Hematopoietic multipotent progenitor cell (in vitro differentiated cells): ENCODE measurements around the gene IGSF3. TPM values are rescaled to one million over a fixed set of nuclear protein-coding genes. Genes with fewer than 3 reads are reported as not detected.
A peak's percentile ranks its signal among the peaks of the same experiment; 100 is the strongest.

Experiments
- DNase-seq, 3 donors: peaks; one replicate each; pipeline ENCODE4 v3.0.0-alpha.2; 2011 to 2015; ENCODE audit warnings: low read depth in 2 of 3, low spot score in 2 of 3
- total RNA-seq: library from RNA; depleted of rRNA; stranded (reverse); fragments of >200 nt; gene quantifications from one replicate; pipeline ENCODE4 v1.2.3, GENCODE V29; 2012

Gene IGSF3
- total RNA-seq, 1 donor, result 0.27 TPM

DNA sequence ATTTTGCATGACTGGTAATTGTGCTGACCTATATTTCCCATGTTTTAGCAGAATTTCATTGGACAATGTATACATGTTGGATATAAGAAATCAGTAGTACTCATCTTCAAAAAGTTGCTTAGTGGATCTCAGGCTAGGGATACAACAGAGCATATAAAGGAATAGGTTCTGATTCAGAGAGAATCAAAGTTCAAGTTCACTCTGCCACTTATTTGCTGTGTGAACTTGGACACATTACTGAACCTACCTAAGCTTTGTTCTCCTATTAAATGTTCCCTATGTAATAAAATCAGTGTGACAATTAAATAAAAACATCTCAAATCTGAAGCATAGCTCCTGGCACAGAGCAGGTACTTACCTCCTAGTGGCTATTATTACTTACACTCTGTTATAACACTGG is 106.0 kb downstream of the IGSF3 start:
- DNase-seq, result no peak

DNA sequence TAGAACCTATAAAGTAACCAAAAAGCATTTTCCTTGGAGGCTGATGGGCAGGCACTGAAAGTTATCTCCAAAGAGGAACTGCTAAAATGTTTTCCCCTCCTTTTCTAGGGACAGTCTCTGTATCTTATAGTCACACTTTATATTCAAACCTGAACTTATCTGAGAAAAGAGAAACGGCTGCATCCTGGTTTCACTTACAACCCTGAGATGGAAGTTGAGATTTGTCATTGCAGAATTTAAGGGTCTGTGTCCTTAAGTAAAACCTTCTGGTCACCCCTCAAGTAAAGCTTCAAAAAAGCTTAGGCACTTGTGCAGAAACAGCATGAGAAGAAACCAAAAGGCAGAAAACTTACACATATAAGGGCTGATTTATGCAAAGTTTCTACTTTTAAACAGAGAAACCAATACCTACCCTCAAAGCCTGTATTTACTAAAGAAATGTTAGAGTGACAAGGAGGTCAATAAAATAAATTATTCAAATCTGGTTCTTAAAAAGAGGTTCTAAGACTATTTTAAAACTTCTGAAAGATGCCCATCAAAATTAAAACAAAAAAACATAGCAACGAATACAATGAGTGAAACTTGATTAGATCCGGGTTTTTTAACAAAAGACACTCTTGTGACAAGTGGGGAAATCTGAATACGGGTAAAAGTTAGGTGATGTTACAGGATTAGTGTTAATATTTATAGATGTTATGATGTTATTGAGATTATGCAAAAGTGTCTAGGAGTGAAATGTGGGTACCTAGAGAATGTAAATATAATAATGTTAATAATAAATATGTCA is 106.6 kb downstream of the IGSF3 start:
- DNase-seq, result peak in 2 of 3 donors; percentile 37 to 79

DNA sequence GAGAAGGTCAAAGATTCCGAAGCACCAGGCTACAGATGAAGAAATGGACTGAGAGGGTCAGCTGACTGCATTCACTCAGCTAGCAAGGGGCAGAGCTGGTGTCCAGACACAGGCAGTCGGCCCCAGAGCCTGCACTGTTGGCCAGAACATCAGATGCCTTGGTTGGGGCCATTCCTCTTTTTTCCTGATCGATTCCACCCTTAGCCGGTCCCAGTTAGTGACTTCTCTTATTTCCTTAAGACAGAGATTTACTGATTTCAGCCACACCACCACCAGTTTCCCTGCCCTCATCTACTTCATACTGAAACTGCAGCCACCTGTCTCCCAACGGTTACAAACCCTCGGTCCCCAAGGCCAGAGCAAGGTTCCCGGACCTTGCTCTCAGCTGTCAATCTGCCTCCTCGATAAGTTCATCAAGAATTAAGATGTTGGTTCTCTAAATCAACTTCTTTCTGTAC is 108.2 kb downstream of the IGSF3 start:
- no peak for DNase-seq

DNA sequence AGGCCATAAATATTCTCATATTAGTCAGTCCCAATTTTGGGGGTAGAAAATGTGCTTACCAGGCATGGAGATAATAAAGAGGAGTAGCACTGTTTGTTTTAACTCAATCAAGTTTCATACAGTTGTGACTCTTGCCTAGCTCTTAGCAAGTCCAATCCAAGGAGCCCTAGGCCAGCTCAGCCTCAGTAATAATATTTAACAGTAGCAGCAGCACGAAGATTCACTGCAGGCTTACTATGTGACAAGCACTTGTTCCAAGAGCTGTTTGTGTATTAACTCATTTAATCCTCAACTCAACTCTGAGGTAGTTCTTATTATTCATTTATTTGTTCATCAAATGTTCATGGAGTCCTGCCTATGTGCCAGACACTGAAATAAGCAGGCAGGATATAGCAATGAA is 109.0 kb downstream of the IGSF3 start:
- no peak for DNase-seq

DNA sequence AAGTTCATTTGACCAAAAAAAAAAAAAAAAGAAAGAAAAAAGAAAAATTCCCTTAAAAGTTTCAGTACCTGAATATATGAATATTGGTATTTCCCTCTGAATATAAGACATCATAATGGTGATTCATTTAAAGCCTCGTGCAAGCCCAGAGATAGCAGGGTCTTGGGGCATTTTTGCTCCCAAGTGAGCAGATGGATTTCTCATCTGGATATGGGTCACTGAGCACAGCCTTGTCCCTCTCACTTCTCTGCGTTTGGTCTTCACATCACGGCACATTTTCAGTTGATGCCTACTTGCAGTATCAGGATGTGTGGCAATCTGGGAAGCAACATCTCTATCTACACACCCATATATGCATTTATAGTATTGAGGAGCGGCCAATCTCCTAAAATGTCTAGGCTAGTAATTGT is 109.4 kb downstream of the IGSF3 start:
- no peak for DNase-seq

DNA sequence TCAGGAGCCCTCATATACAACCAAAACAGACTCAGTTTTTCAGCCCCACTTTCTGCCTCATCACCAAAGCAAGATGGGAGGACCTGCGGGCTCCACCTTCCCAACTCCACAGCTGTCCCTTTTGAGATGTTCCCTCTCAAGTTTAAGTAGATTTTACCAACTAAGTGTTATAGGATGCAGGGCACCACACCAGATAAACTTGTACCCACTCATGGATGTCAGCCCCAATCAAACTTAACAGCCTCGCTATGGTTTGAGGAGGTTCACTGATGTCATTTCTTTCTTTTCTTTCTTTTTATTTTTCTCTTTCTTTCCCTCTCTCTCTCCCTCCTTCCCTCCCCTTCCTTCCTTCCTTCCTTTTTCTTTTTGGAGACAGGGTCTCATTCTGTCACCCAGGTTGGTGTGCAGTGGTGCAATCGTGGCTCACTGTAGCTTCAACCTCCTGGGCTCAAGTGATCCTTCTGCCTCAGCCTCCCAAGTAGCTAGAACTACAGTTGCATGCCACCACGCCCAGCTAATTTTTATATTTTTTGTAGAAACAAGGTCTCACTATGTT is 110.1 kb downstream of the IGSF3 start:
- no peak for DNase-seq

DNA sequence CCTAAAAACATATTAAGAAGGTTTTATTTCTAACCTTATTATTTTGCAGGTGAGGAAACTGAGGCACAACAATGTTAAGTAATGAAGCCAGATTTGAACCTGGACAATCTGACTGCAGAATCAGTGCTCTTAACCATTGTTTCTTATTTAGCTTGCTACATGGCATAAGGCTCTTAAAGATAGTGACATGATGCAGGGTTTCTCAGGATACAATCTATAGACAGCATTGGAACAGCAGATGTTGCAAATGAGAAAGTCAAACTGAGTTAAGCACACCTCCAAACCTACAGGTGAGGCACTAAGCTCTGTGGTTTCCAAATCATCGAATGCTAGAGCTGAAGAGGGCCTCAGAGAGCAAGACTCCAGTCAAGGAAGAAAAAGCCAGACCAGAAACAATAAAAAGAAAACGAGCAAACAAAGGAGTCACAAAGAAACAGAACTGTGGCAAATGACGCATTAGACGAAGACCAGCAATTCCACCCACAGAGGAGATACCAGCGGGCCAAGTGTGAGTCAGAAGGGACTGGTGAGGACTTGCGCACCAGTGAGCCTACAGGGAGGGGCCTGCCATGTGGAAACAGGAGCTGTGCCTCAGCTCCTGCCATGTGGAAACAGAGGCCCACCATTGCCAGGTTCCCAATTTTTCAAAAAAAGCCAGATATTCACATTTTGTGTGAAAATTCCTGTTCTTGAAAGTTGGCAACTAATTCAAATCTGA is 111.1 kb downstream of the IGSF3 start:
- DNase-seq, result no peak

DNA sequence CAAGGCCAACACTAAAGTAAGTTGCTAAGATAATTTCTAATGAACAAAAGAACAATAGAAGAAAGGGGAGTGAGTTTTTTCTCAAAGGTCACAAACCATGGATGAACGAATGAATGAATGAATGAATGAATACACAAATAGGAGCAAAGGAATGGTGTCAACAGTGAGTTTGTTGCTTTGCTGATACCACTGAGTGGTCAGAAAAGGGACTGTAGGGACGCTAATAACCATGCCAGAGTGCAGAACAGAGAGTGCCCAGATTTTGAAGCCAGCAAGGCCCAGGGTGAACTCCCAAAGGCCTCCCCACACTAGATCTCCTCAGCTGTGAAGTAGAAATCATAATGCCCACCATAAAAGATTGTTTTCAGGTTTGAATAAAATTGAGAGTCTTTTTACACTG is 112.6 kb downstream of the IGSF3 start:
- DNase-seq, result no peak

DNA sequence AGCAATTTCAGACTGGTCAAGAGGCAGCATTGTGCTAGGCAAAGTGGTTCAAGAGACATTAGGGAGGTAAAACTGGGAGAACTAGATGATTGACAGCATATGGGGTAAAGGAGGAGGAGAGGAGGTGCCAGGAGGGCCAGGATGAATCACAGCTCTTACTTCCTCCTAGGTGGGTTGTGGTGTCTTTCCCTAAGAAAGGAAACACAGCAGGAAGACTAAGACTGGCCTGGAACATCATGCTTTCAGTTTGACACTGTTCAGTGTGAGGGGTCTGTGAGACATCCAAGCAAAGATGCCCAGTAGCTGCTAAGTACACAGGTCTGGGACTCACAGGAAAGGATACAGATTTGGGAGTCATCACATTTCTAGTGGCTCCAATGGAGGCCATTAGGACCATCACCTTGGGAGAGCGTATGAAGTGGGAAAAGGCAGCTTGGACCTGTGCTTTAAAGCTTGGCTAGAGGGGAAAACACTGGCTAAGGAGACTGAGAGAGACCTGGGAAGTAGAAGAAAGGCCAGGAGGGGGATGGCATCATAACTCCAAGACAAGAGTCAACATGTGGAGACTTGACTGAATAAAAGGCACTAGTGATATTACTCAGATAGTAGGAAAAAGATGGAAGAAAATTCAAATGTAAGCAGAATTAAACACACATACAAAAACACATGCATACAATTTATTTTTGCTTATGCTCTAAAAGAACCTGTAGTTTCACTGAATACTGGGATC is 114.0 kb downstream of the IGSF3 start:
- no peak for DNase-seq

DNA sequence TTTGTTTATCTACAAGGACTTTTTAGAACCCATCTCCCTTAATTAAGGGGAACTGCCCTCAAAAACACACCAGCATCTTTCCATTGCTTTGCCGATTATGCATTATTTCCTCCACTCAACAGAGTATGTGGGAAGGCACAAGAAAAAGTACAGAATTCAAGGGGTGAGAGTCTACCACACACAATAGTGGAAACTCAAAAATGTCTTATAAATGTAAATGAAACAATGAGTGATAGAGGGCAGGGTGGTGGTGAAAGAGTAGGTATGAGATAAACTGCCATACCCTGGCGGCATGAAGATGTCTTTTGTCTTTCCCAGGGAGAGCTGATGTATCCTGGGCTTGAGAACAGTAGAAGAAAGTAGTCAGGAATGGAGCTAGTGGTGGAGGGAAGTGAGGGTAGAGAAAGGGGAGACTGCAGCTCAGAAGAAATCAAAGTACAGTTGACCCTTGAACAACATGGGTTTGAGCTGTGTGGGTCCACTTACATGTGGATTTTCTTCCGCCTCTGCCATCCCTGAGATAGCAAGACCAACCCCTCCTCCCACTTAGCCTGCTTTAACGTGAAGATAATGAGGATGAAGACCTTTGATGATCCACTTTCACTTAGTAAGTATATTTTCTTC is 121.1 kb downstream of the IGSF3 start:
- no peak for DNase-seq

DNA sequence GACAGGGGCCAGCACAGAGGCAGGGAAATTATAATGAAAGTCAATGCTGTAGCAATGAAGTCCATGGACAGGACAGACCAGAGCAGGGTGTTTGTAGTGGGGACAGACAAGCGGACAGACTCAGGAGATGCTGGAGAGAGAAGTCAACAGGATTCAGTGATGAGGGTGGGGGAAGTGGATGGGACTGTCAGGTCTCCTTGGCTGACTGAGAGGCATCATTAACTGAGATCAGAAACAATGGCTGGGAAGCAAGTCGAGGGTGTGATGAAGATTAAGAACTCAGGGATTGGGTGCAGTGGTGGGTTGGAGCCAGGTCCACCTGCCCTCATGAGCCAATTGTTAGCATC is 122.2 kb downstream of the IGSF3 start:
- DNase-seq, result no peak

DNA sequence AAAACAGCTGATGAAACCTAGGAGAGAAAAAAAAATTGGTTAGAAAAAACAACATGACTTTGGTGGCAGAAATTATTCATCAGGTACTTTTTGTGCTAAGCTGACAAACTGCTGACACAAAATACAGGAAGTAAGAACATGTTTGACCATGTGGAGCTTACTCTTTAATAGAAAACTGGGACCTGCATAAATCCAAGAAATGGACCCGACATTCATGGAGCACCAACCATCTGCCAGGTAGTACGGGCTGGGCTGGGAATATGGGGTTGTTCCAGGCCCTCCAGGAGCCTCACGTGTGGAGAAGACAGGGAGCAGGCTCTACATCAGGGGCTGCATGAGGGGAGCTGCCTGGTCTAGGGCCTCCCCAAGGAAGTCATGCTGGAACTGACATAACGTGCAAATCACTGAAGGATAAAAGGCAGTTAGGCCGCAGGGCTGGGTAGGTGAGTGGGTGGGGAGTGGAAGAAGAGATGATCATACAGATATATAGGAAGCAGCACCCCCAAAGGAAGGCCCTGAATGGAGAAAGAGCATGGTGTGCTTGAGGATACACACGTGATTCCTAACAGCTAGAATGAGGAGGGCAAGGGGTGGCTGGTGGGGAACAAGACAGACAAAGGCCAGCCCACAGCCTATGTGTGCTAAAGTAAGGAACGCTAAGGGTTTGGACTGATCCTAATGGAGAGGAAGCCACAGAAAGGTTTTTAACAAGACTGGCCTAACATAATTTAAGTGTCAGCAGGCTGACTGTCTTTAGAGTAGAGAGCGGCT is 122.8 kb downstream of the IGSF3 start:
- DNase-seq, result peak in 1 of 3 donors; percentile 8

DNA sequence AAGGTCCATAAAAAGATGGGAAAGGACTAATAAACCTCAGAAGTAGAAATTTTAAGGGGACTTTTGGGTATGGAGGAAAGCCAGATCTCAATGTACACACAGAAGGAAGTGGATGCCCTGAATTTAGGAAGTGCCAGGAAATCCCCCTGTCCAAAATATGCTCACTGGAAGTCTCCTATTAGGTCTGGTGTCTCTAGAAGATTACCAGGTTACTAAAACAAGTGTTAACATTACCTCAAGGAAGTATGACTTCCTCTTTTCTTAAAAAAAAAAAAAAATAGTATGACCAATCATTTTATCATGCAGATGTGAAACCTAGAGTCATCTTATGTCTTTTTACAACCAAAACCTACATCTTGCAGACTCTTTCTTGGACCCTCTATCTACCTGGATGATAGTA is 127.4 kb downstream of the IGSF3 start:
- DNase-seq, result peak in 2 of 3 donors; percentile 44 to 71

DNA sequence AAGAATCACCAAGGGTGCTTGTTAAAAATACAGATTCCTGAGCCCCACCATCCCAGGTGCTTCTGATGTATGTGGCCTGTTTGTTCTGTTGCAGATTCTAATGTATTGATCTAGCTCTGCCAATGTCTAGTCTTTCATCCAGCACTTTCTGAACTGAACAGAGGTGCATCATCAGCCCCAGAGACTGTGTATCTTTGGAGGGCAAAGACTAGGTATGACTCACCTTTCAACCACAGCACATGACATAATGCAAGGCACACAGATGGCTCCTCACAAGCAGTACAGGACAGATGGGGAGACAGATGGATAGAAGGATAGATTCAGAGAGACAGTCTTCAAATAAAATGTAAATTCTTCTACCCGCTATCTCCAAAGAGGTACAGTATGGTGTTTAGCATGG is 129.0 kb downstream of the IGSF3 start:
- no peak for DNase-seq

DNA sequence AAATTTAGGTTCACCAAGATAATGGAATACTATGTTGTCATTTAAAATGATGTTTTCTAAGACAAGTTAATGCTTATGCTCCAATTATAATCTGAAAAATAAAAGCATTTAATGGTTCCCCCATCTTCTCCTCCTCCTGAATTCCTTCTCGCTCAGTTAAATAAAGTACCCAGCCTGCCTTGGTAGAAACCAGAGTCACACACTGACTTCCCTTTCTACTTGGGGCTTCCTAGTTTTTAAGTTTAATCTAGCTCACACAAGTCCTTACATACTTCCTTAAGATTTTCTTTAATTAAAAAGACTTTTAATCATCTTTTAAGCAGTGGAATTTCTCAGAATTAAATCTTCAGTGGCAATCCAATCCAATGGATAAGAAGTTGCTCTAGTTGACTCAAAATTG is 129.6 kb downstream of the IGSF3 start:
- no peak for DNase-seq

DNA sequence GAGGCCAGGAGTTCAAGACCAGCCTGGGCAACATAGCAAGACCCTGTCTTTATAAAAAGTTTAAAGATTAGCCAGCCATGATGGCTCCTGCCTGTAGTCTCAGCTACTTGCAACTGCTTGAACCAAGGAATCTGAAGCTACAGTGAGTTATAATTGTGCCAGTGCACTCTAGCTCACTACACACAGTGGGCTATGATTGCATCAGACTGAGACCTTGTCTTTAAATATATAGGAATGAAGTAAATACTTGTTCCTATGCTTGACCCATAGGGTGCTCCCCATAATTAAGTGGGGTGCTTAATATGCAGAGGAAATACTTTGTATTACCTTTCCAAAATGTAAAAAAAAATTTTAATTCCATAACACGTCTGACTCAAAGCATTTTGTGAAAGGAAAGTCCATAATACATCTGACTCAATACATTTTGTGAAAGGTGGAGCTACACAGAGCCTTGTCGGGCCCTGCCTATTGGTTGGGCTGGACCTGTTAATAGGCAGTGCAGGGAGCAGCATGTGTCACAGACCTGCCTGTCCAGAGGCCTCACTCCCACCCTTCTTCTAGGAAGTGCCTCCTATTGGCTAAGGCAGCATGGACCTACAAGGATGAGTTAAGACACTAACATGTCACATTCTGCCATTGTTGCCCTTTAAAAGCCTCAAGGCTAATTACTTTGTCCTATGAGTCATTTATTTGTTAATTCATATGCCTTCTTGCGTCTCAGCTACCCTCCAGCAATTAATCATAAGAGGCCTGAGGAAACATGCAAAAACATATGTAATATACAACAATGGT is 130.3 kb downstream of the IGSF3 start:
- no peak for DNase-seq

DNA sequence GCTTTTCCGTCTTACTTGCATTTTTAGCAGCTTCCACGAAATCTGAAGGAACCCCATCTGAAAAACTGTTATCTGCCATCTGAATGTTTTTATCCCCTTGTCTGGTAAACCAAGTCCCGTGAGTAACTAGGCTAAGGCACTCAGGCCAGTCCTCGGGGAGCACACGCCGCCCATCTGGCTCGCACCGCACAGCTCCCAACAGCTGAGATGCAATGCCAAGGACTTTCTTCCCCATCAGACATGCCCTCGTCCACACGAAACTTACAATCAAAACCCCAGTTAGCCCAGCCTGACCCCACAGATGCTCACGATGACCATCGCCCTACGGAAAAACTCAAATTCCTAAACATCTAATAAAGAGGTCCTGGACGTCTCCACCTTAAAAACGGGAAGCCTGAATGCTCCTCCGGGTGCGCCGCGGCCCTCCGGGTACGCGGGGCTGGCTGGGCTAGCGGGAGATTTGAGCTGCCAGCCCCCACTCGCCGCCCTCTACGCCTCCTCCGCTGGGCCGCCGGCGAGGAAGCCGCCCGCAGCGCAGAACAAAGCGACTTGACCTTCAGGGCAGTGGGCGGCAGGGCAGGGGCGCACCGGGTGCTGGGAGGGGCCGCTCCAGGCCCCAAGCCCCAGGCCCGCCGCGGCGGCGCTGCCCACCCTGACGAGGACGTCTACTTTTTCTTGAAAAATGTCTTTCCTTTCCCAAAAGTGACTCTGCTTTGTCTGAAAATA is 133.4 kb downstream of the IGSF3 start:
- DNase-seq, result no peak

DNA sequence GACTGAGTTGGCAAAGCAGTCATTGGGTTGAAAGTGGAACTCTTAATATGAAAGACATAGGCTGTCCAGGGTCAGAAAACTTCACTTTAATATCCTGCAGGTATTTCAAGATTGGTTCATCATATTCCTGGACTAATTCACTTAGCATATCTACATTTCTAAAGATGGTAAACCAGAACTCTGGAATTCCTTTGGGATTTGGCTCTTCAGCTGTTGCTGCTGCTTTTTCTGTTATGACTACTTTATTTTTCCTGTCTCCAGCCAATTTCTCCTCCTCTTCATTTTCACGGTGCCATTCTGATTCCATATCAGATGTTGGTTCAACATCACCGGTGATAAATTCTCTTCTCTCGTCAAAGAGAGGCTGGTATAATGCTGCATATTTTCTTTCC is 134.1 kb downstream of the IGSF3 start:
- no peak for DNase-seq
